Astrocyte (in vitro differentiated cells and primary cell): Measurements from ENCODE around the gene NEAT1. TPM values are rescaled to one million over a fixed set of nuclear protein-coding genes. Genes with fewer than 3 reads are reported as not detected.

Source experiments
- DNase-seq: peaks from one replicate; pipeline ENCODE4 v3.0.0-alpha.2; 2010; ENCODE audit warnings: low read depth
- FAIRE-seq: peaks from 2 replicates; lab custom pipeline; 2011; peaks lifted over from hg19 to GRCh38; lab: Jason Lieb, UNC
- H2AFZ ChIP-seq: 2 replicates; pipeline ENCODE4 v1.6.0; 2012; ENCODE audit warnings: low read depth, low read length, inconsistent platforms
- H3K27ac ChIP-seq: 2 replicates; pipeline ENCODE4 v1.5.1; 2011; ENCODE audit warnings: low read depth, low read length, inconsistent platforms
- H3K27me3 ChIP-seq: 2 replicates; pipeline ENCODE4 v1.6.0; 2011; ENCODE audit warnings: low read length, inconsistent platforms; ENCODE audit not compliant: insufficient read depth
- H3K36me3 ChIP-seq: 2 replicates; pipeline ENCODE4 v1.5.1; 2011; ENCODE audit warnings: low read length, inconsistent platforms; ENCODE audit not compliant: insufficient read depth
- H3K4me1 ChIP-seq: 2 replicates; pipeline ENCODE4 v1.5.1; 2011; ENCODE audit warnings: low read length, inconsistent platforms; ENCODE audit not compliant: insufficient read depth
- H3K4me2 ChIP-seq: 2 replicates; pipeline ENCODE4 v1.6.0; 2012; ENCODE audit warnings: low read length, inconsistent platforms
- H3K4me3 ChIP-seq: 2 replicates; pipeline ENCODE4 v1.5.1; 2011; ENCODE audit warnings: low read depth, mild to moderate bottlenecking, low read length, inconsistent platforms; ENCODE audit not compliant: insufficient read depth
- H3K79me2 ChIP-seq: 2 replicates; pipeline ENCODE4 v1.6.0; 2012; ENCODE audit warnings: mild to moderate bottlenecking, low read length, inconsistent platforms; ENCODE audit not compliant: insufficient read depth
- H3K9ac ChIP-seq: 2 replicates; pipeline ENCODE4 v1.6.0; 2012; ENCODE audit warnings: mild to moderate bottlenecking, low read length, inconsistent platforms
- H3K9me3 ChIP-seq: 2 replicates; pipeline ENCODE4 v1.5.1; 2012; ENCODE audit warnings: low read depth, mild to moderate bottlenecking, low read length, inconsistent platforms; ENCODE audit not compliant: insufficient read depth
- H4K20me1 ChIP-seq: 2 replicates; pipeline ENCODE4 v1.6.0; 2012; ENCODE audit warnings: low read length, inconsistent platforms; ENCODE audit not compliant: insufficient read depth
- H3K27ac Mint-ChIP-seq: one replicate; pipeline ENCODE4 v1.8.0; 2021; ENCODE audit warnings: mild to moderate bottlenecking, mixed read lengths; ENCODE audit not compliant: unreplicated experiment
- H3K27me3 Mint-ChIP-seq: one replicate; pipeline ENCODE4 v1.8.0; 2021; ENCODE audit warnings: low read depth, mixed read lengths; ENCODE audit not compliant: unreplicated experiment
- H3K36me3 Mint-ChIP-seq: one replicate; pipeline ENCODE4 v1.8.0; 2021; ENCODE audit warnings: low read depth, mixed read lengths; ENCODE audit not compliant: unreplicated experiment
- H3K4me1 Mint-ChIP-seq: one replicate; pipeline ENCODE4 v1.8.0; 2021; ENCODE audit warnings: low read depth, mixed read lengths; ENCODE audit not compliant: unreplicated experiment
- H3K4me3 Mint-ChIP-seq: one replicate; pipeline ENCODE4 v1.8.0; 2021; ENCODE audit warnings: mild to moderate bottlenecking, moderate library complexity, mixed read lengths; ENCODE audit not compliant: unreplicated experiment
- H3K9me3 Mint-ChIP-seq: one replicate; pipeline ENCODE4 v1.8.0; 2021; ENCODE audit warnings: mild to moderate bottlenecking, mixed read lengths; ENCODE audit not compliant: unreplicated experiment
- EZH2 ChIP-seq: IDR thresholded peaks from 2 replicates; pipeline ENCODE4 v1.6.1; 2012; ENCODE audit warnings: mild to moderate bottlenecking, low read length, inconsistent platforms; ENCODE audit not compliant: insufficient read depth
- total RNA-seq: library from RNA; stranded (reverse); gene quantifications from 2 replicates; pipeline ENCODE4 v1.2.1, GENCODE V29; 2021
- TF ChIP-seq, protein P1 (sequence below): IDR thresholded peaks from 2 replicates; pipeline ENCODE4 v1.5.1; 2011; ENCODE audit warnings: low read depth, mild to moderate bottlenecking, inconsistent platforms, low read length, moderate library complexity; ENCODE audit not compliant: insufficient read depth

NEAT1 gene
- total RNA-seq, 1 donor from 2014 or later: 317 TPM

DNA sequence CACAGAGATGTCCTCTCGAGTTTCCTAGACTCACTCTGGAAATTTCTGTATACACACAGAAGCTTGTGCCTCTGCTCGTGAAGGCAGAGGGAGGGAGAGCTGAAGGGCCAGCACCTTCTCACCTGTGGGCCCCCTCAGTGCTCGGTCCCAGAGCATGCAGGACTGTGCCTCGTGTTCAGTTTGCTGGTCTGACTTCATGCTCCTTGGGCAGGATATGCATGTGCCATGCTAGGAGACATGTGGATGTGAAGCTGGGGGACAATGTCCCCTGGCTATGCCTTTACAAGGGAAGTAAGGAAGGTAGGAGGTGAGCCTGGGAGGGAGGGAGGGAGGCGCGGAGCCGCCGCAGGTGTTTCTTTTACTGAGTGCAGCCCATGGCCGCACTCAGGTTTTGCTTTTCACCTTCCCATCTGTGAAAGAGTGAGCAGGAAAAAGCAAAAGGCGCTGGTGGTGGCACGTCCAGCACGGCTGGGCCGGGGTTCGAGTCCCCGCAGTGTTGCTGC is 22.6 kb downstream of the NEAT1 start:
- Histone ChIP-seq H3K9me3 (no peaks in the 10 kb centered on the region), H3K36me3 (peaks cover 16% of the 10 kb centered on the region), H3K79me2 (peaks cover 38% of the 10 kb centered on the region), H3K27ac (no peak overlapping the region), H3K4me2 (no peak overlapping the region), H3K9ac (peak overlapping the region; percentile 19), H2AFZ (no peak overlapping the region), H3K4me1 (no peaks in the 10 kb centered on the region), H3K4me3 (no peak overlapping the region), H4K20me1 (peaks cover 70% of the 10 kb centered on the region), H3K27me3 (no peaks in the 10 kb centered on the region)
- FAIRE-seq: no peak
- TF ChIP-seq EZH2: no peak
- TF ChIP-seq, protein P1, sequence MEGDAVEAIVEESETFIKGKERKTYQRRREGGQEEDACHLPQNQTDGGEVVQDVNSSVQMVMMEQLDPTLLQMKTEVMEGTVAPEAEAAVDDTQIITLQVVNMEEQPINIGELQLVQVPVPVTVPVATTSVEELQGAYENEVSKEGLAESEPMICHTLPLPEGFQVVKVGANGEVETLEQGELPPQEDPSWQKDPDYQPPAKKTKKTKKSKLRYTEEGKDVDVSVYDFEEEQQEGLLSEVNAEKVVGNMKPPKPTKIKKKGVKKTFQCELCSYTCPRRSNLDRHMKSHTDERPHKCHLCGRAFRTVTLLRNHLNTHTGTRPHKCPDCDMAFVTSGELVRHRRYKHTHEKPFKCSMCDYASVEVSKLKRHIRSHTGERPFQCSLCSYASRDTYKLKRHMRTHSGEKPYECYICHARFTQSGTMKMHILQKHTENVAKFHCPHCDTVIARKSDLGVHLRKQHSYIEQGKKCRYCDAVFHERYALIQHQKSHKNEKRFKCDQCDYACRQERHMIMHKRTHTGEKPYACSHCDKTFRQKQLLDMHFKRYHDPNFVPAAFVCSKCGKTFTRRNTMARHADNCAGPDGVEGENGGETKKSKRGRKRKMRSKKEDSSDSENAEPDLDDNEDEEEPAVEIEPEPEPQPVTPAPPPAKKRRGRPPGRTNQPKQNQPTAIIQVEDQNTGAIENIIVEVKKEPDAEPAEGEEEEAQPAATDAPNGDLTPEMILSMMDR: no peak
- H3K4me3 Mint-ChIP-seq: no peak overlapping the region
- peaks cover 11% of the 10 kb centered on the region for H3K36me3 Mint-ChIP-seq
- peak; percentile 32 for DNase-seq
- no peaks in the 10 kb centered on the region for H3K9me3 Mint-ChIP-seq
- no peaks in the 10 kb centered on the region for H3K27me3 Mint-ChIP-seq
- H3K27ac Mint-ChIP-seq: peak overlapping the region; percentile 86
- peaks cover 44% of the 10 kb centered on the region for H3K4me1 Mint-ChIP-seq

GRCh38 chr11:65445604-65446445 is 23.2 kb downstream of the NEAT1 start:
- Mint-ChIP-seq H3K9me3 (no peaks in the 10 kb centered on the region), H3K27ac (peak overlapping the region; percentile 77), H3K27me3 (no peaks in the 10 kb centered on the region), H3K4me3 (peak overlapping the region; percentile 40), H3K4me1 (peaks cover 43% of the 10 kb centered on the region), H3K36me3 (peaks cover 10% of the 10 kb centered on the region)
- Histone ChIP-seq H4K20me1 (peaks cover 64% of the 10 kb centered on the region), H3K4me2 (no peak overlapping the region), H3K27me3 (no peaks in the 10 kb centered on the region), H3K27ac (peak overlapping the region; percentile 14), H3K79me2 (peaks cover 31% of the 10 kb centered on the region), H3K9ac (peak overlapping the region; percentile 36), H3K36me3 (peaks cover 16% of the 10 kb centered on the region), H3K4me1 (no peaks in the 10 kb centered on the region), H2AFZ (no peak overlapping the region), H3K4me3 (no peak overlapping the region), H3K9me3 (no peaks in the 10 kb centered on the region)
- DNase-seq: peak; percentile 45
- no peak for FAIRE-seq
- TF ChIP-seq, protein P1: no peak
- no peak for TF ChIP-seq EZH2
